GM18870 (cell line): ENCODE data around the gene RET.
A peak's percentile ranks its signal among the peaks of the same experiment; 100 is the strongest.
"Not testable (repeated sequence)": the region's sequence is repeated elsewhere in the genome, so short reads cannot be mapped to it uniquely, and the experiment has no call there.

Experiments
- ATAC-seq: cut with Tn5 transposase; IDR thresholded peaks from one replicate; pipeline ENCODE4 v1.9.1; 2021; ENCODE audit warnings: moderate library complexity; ENCODE audit not compliant: unreplicated experiment

Gene RET

GRCh38 chr10:43132867-43133787, 56.3 kb downstream of the RET start:
- ATAC-seq, result no peak

DNA sequence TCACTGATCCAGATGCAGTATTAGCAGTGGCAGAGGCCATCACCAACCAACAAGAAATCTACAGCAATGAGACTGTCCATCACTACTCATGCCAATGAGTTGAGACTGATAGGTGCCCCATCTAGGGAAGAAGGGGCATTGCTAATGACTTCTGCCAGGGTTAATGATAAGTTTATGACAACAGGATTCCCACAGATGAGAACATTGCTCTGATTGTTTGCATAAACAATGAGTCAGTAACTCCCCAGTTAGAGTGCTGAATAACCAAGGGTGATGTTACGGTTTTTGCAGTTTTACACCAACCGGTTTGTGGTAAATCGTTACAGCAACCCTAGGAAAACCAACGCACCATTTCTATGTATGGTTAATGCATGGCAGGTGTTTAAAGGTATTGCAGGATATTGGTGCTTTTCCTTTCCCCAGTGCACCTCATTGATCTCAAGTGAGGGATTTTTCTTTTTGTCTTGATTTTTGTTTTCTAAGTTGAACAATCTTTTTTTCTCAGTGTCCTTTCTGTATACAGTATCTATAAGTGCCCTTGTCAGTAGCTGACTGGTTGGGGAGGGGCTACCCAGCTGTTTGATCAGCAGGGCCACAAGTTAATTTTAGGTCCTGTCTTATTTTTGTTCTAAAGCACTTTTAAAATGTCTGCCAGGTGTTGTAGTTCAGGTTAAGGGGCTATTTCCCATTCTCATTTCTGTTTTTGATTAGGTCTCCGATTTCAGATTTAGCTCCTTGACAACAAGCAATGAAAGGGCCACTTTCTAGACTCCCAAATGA, 57.4 kb downstream of the RET start:
- ATAC-seq, result no peak

DNA sequence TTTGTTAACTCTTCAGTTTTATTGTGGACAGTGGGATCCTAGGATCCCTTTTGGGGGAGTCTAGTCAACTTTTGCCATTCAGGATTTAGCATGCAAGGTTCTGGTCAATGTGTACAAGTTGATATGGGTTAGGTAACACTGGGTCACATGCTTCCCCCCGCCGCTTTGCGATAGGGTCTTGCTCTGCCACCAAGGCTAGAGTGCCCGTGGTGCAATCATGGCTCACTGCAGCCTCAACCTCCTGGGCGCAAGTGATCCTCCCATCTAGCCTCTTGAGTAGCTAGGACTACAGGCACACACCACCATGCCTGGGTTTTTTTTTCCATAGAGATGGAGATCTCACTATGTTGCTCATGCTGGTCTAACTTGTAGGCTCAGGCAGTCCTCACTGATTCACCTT, 58.2 kb downstream of the RET start:
- ATAC-seq, result no peak

DNA sequence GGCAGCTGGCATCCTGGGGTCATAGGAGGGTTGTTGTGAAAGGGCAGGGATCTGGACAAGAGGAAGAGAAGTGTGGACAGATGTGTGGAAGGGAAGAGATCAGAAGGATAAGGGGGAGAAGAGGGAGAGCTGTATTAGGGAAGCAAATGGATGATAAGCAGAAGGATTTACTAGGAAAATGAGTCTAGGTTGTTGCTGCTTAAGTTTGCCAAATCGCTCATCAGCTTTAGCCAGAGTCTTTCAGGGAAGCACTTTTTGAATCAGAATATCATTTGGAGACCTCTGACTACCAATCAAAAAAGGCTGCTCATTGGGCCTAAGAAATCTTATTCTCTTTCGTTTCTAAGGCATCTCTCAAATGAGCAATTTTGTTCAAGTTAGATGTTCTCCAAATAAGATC, 58.8 kb downstream of the RET start:
- no peak for ATAC-seq

GRCh38 chr10:43136432-43136831, 59.6 kb downstream of the RET start:
- no peak for ATAC-seq

- ATAC-seq, result no peak
Measured at GRCh38 chr10:43136995-43137716, 60.3 kb downstream of the RET start.

DNA sequence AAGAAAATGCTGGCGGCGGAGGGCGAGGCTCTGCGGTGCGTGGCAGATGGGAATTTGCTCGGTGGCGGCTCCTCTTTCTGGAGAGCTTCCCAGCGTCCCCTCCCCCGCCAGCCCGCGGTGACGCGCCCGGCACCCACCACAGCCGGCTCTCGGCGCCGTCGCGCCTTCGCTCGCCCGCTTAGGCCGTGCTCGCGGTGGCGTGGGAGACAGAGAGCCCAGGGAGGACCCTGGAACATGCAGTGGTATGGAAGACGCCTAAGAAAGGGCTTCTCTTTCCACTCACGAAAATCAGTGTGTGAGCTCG, 60.8 kb downstream of the RET start:
- ATAC-seq, result peak; percentile 1

- peak; percentile 48 for ATAC-seq
Measured at GRCh38 chr10:43138021-43138756, 61.3 kb downstream of the RET start, which contains the start of gene CSGALNACT2. CSGALNACT2 (plus strand) TSS chr10:43138445; CDS start chr10:43155150, 16,705 bp downstream.

DNA sequence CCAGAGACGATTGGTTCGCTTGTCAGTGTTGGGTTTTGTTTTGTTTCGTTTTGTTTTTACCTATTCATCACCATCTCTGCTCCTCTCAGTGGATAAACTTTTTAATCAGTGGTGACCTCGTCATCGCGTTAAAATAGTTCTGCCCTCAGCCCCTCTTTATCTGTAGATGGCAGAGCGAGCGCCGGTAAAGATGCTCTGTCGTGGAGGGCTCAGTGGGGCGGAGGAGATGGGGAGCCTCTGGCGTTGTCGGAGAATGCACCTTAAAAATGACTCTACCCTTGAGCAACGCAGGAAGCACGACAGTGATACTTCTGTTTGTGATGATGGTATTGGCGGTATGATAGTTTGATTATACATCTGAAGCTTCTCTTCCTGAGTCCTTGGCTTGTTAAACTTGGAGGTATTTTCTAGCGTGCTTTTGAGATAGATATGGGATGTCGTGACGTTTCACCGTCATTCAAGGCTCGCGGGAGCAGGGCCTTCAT, 61.9 kb downstream of the RET start:
- ATAC-seq, result peak; percentile 25

GRCh38 chr10:43141421-43141820, 64.6 kb downstream of the RET start:
- ATAC-seq, result no peak

GRCh38 chr10:43145311-43145710, 68.4 kb downstream of the RET start:
- no peak for ATAC-seq

DNA sequence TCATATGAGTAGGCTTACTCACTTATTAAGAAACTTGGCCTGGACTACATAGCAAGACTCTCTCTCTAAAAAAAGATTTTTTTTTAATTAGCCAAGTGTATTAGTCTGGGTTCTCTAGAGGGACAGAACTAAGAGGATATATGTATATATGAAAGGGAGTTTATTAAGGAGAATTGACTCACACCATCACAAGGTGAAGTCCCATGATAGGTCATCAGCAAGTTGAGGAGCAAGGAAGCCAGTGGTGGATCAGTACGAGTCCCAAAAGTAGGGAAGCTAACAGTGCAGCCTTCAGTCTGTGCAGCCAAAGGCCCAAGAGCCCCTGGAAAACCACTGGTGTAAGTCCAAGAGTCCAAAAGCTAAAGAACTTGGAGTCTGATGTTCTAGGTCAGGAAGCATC, 69.1 kb downstream of the RET start:
- not testable (repeated sequence) for ATAC-seq

GRCh38 chr10:43151371-43151770, 74.5 kb downstream of the RET start:
- no peak for ATAC-seq

- no peak for ATAC-seq
Measured at GRCh38 chr10:43153901-43154300, 77.0 kb downstream of the RET start.

GRCh38 chr10:43155221-43155620, 78.4 kb downstream of the RET start:
- no peak for ATAC-seq

- ATAC-seq, result no peak
Measured at GRCh38 chr10:43155741-43156140, 78.9 kb downstream of the RET start.

- no peak for ATAC-seq
Measured at GRCh38 chr10:43156590-43157341, 79.9 kb downstream of the RET start.

GRCh38 chr10:43158636-43159035, 81.8 kb downstream of the RET start:
- no peak for ATAC-seq

DNA sequence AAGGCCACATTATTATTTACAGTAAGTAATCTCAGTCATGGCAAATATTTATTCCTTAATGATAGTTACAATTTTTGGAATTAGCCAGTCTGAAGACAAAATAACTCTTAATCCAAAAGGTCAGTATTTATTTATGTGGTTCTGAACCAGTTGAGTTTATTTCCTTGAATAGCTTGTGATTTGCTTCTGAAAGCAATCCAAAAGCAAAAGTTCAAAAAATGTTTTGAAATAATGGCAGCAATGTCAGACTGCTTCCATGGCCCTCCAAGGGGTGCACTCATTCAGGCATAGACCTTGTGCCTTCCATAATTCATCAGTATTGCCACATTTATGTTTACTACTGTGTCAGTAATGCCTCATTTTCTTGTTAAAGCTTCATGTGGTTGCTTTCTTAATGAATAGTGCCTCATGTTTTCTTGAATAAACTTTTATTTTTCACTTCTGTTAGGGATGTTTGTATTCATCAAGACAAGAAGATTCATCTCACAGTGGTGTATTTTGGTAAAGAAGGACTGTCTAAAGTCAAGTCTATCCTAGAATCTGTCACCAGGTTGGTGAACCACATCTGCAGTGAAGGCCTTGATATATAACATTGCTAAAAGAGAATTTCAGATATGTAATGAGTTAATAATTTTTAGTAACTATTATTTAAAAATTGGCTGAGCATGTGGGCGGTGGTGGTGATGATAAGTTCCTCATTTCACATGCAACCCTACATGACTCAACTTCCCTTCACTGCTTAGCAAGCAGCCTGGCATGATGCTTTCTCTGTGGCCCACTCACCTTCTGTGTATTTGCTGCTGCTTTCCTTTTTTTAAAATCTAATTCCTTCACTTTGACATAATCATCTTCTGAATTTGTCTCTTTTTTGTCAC, 83.4 kb downstream of the RET start:
- ATAC-seq, result peak; percentile 48
